Measurements from ENCODE around the gene HMGCLL1. TPM values are rescaled to one million over a fixed set of nuclear protein-coding genes. Genes with fewer than 3 reads are reported as not detected.
A peak's percentile ranks its signal among the peaks of the same experiment; 100 is the strongest.

HMGCLL1 gene
- total RNA-seq, 1 experiment from 2014 or later = 0.19 TPM

- DNase-seq (ENCODE audit: low spot score) = no peak
These were observed 47.5 kb downstream of the HMGCLL1 start for GRCh38 chr6:55531496-55531895.

GRCh38 chr6:55530931-55531330 lies 48.1 kb downstream of the HMGCLL1 start:
- no peak for DNase-seq (ENCODE audit: low spot score)

GRCh38 chr6:55528624-55529023 lies 50.4 kb downstream of the HMGCLL1 start:
- peak; percentile 77 for DNase-seq (ENCODE audit: low spot score)

GRCh38 chr6:55524441-55524840 lies 54.6 kb downstream of the HMGCLL1 start:
- no peak for DNase-seq (ENCODE audit: low spot score)

- DNase-seq (ENCODE audit: low spot score) = no peak
These were observed 60.4 kb downstream of the HMGCLL1 start for GRCh38 chr6:55518529-55519060.

GRCh38 chr6:55516736-55517135 lies 62.3 kb downstream of the HMGCLL1 start:
- no peak for DNase-seq (ENCODE audit: low spot score)

- no peak for DNase-seq (ENCODE audit: low spot score)
These were observed 66.1 kb downstream of the HMGCLL1 start for GRCh38 chr6:55512904-55513303.

- no peak for DNase-seq (ENCODE audit: low spot score)
These were observed 67.7 kb downstream of the HMGCLL1 start for GRCh38 chr6:55511122-55511800.

- no peak for DNase-seq (ENCODE audit: low spot score)
These were observed 79.4 kb downstream of the HMGCLL1 start for GRCh38 chr6:55499591-55499990.

- no peak for DNase-seq (ENCODE audit: low spot score)
These were observed 81.3 kb downstream of the HMGCLL1 start for GRCh38 chr6:55497694-55498093.

GRCh38 chr6:55496201-55496600 lies 82.8 kb downstream of the HMGCLL1 start:
- no peak for DNase-seq (ENCODE audit: low spot score)

- DNase-seq (ENCODE audit: low spot score) = no peak
These were observed 83.7 kb downstream of the HMGCLL1 start for GRCh38 chr6:55495277-55495676.

GRCh38 chr6:55494411-55494810 lies 84.6 kb downstream of the HMGCLL1 start:
- no peak for DNase-seq (ENCODE audit: low spot score)

- no peak for DNase-seq (ENCODE audit: low spot score)
These were observed 86.7 kb downstream of the HMGCLL1 start for GRCh38 chr6:55492259-55492658.

GRCh38 chr6:55490871-55491270 lies 88.1 kb downstream of the HMGCLL1 start:
- DNase-seq (ENCODE audit: low spot score) = no peak

GRCh38 chr6:55474382-55474781 lies 104.6 kb downstream of the HMGCLL1 start:
- no peak for DNase-seq (ENCODE audit: low spot score)

GRCh38 chr6:55473722-55474121 lies 105.3 kb downstream of the HMGCLL1 start:
- DNase-seq (ENCODE audit: low spot score) = no peak

GRCh38 chr6:55469951-55470366 lies 109.0 kb downstream of the HMGCLL1 start:
- peak; percentile 45 for DNase-seq (ENCODE audit: low spot score)

GRCh38 chr6:55456016-55456415 lies 123.0 kb downstream of the HMGCLL1 start:
- no peak for DNase-seq (ENCODE audit: low spot score)

- DNase-seq (ENCODE audit: low spot score) = no peak
These were observed 129.0 kb downstream of the HMGCLL1 start for GRCh38 chr6:55450005-55450404.

- DNase-seq (ENCODE audit: low spot score) = peak; percentile 60
These were observed 129.8 kb downstream of the HMGCLL1 start for GRCh38 chr6:55449225-55449624.

GRCh38 chr6:55448451-55448850 lies 130.5 kb downstream of the HMGCLL1 start:
- no peak for DNase-seq (ENCODE audit: low spot score)

- no peak for DNase-seq (ENCODE audit: low spot score)
These were observed 131.1 kb downstream of the HMGCLL1 start for GRCh38 chr6:55447891-55448290.
